Heart left ventricle (tissue), 13 donors: ENCODE results near the gene PCOLCE2.

ENCODE experiments used
- CTCF ChIP-seq, 12 donors: fragments of 200-600 bp; sonication (generic) in 4 of 12; IDR thresholded peaks; one replicate each; pipeline versions ENCODE4 v1.5.0 to v1.8.0; 2018 to 2022; ENCODE audit warnings: antibody characterized with exemption in 12 of 12, mild to moderate bottlenecking in 5 of 12
- POLR2A ChIP-seq, 2 donors: fragments of 450-650 bp; IDR thresholded peaks; one replicate each; pipeline ENCODE4 v1.6.1; 2017; ENCODE audit warnings: antibody characterized with exemption in 2 of 2, mild to moderate bottlenecking in 2 of 2, moderate library complexity in 2 of 2
- donor health status: ischemic (EF 13 %, LVEDD 7.1; RV severe dilation, severe dysfunction).
- donor health status: DM: no; HTN: yes; CAD: no.
- donor health status: DM: no; HTN: no; CAD: no.
- donor health status: ischemic (EF 25% LVEDD 6.9; RV normal size, moderate dysfunction).
- donor health status: ischemic (EF 25% LVEDD 5.7; RV mildly dilated, moderate dysfunction).
- donor health status: ischemic (EF 35%, LVEDD 5.7; RV mildly dilated, moderate dysfunction).
- donor health status: nonischemic (EF 11% LVEDD 7.7; RV severe dilation, severe dysfunction).
- donor health status: DM: yes; HTN: yes; CAD: no.
- donor health status: PGD.
- donor health status: ischemic (EF 29% LVEDD 5.4; RV normal size, mild dysfunction).
- donor health status: nonischemic (EF 23%, LVEDD 6.1; RV moderate dilation, normal function).

- TF ChIP-seq CTCF (IDR thresholded peaks at IDR 0.05) (no peak), POLR2A (IDR thresholded peaks at IDR 0.05) (no peak)
Observed at GRCh38 chr3:142888481-142889211, at the start of gene PCOLCE2.
